SK-N-SH (cell line): ENCODE data around the gene FAM107B.

ENCODE experiments used
- CTCF ChIP-seq: fragments of 200-600 bp; sonication (generic); IDR thresholded peaks from 2 replicates; pipeline ENCODE4 v1.6.1; 2017; ENCODE audit warnings: antibody characterized with exemption, mild to moderate bottlenecking, moderate library complexity
- EP300 ChIP-seq, 2 experiments: IDR thresholded peaks; 2 replicates each; pipeline versions ENCODE4 v1.4.0 to v1.6.1; 2012; ENCODE audit warnings: borderline replicate concordance in 1 of 2, low read depth in 1 of 2, low read length in 1 of 2
- FOSL2 ChIP-seq: IDR thresholded peaks from 2 replicates; pipeline ENCODE4 v1.4.0; 2012; ENCODE audit warnings: low read depth, mild to moderate bottlenecking, moderate library complexity, borderline replicate concordance
- JUND ChIP-seq: IDR thresholded peaks from 2 replicates; pipeline ENCODE4 v1.4.0; 2012
- MAX ChIP-seq: IDR thresholded peaks from 2 replicates; pipeline ENCODE4 v1.4.0; 2012; ENCODE audit warnings: low read depth
- MXI1 ChIP-seq: IDR thresholded peaks from 2 replicates; pipeline ENCODE4 v1.6.1; 2012; ENCODE audit warnings: mild to moderate bottlenecking, low read depth, low read length, improper control_type of control experiment
- NFIC ChIP-seq: IDR thresholded peaks from 2 replicates; pipeline ENCODE4 v1.4.0; 2012; ENCODE audit warnings: borderline replicate concordance
- NRF1 ChIP-seq: IDR thresholded peaks from 2 replicates; pipeline ENCODE4 v1.6.1; 2012; ENCODE audit warnings: low read depth, mild to moderate bottlenecking, low read length
- PBX3 ChIP-seq: IDR thresholded peaks from 2 replicates; pipeline ENCODE4; 2012
- POLR2AphosphoS5 ChIP-seq: IDR thresholded peaks from 2 replicates; pipeline ENCODE4 v1.6.1; 2012; ENCODE audit warnings: low read depth, low read length
- TAF1 ChIP-seq: IDR thresholded peaks from 2 replicates; pipeline ENCODE4 v1.6.1; 2012; ENCODE audit warnings: low read depth, mild to moderate bottlenecking, low read length, moderate library complexity, borderline replicate concordance
- USF2 ChIP-seq: fragments of 150-350 bp; IDR thresholded peaks from 2 replicates; pipeline ENCODE4 v1.6.1; 2017; ENCODE audit warnings: antibody characterized with exemption, low read length, low read depth, borderline replicate concordance

GRCh38 chr10:14524691-14525324, 249.9 kb downstream of the FAM107B start:
- TF ChIP-seq NFIC: no peak
- TF ChIP-seq TAF1: no peak
- no peak for TF ChIP-seq NRF1
- no peak for TF ChIP-seq EP300 (IDR thresholded peaks at IDR 0.05; ENCODE audit: borderline replicate concordance in 1 of 2, low read depth in 1 of 2, low read length in 1 of 2)
- no peak for TF ChIP-seq JUND
- TF ChIP-seq MAX: no peak
- TF ChIP-seq MXI1: no peak
- TF ChIP-seq CTCF: no peak
- no peak for TF ChIP-seq POLR2AphosphoS5
- TF ChIP-seq PBX3: no peak
- no peak for TF ChIP-seq USF2
- TF ChIP-seq FOSL2: no peak
